HG02885 (cell line): ENCODE results near the gene COX4I1.

ENCODE experiments used
- ATAC-seq: cut with Tn5 transposase; IDR thresholded peaks from one replicate; pipeline ENCODE4 v1.9.1; 2021; ENCODE audit warnings: mild to moderate bottlenecking; ENCODE audit not compliant: unreplicated experiment, poor library complexity

COX4I1 gene

GRCh38 chr16:85854935-85855334 is 55.4 kb downstream of the COX4I1 start:
- no peak for ATAC-seq

GRCh38 chr16:85856079-85856478 is 56.6 kb downstream of the COX4I1 start:
- no peak for ATAC-seq

- no peak for ATAC-seq
These were observed 57.1 kb downstream of the COX4I1 start for GRCh38 chr16:85856585-85856984.
